Mucosa of gallbladder (tissue), 1 donor: ENCODE measurements around the gene PAM. TPM values are rescaled to one million over a fixed set of nuclear protein-coding genes. Genes with fewer than 3 reads are reported as not detected.

Source experiments
- DNase-seq: peaks from one replicate; pipeline ENCODE4 v3.0.0-alpha.2; 2020; ENCODE audit warnings: low spot score
- total RNA-seq: library from RNA; stranded (reverse); gene quantifications from one replicate; pipeline ENCODE4 v1.2.1, GENCODE V29; 2021
- donor health status: DM: no; HTN: no; CAD: no.

The PAM gene
- total RNA-seq, 1 donor from 2014 or later: 99.3 TPM

DNA sequence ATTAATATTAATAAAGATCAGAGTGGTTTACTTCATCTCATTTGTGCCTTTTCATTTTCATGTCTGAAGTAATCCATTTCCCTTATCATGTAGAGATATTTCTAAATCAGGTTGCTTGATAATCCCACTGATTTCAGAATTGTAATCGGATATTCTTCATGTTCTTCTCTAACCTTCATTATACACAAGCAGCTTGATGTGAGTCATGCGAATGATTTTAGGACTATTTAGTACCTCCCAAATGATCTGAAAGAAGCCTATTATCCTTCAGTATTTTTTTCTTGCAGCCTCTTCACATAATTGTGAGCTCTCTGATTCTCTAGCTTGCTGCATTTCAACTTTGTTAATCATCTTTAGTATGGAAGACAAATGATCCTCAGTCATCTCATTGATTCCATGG is 182.8 kb downstream of the PAM start:
- DNase-seq: no peak

DNA sequence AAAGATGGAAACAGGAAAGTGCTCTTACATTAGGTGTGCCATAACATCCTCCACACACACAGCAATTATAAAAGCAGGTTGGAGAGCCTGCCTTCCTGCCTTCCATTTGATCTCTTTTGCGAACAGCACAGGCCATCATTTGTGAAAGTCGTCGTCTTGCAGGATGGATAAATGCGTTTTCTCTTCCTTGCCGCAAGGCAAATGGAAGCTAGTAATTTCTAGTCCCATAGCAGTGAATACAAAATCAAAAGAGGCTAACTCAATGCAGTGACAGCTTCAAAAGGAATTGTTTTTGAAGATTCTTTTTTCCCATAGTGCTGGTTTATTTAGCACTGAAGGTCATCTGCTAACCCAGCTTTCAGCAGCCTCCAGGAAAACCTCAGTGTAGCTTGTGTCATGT is 186.0 kb downstream of the PAM start:
- no peak for DNase-seq

DNA sequence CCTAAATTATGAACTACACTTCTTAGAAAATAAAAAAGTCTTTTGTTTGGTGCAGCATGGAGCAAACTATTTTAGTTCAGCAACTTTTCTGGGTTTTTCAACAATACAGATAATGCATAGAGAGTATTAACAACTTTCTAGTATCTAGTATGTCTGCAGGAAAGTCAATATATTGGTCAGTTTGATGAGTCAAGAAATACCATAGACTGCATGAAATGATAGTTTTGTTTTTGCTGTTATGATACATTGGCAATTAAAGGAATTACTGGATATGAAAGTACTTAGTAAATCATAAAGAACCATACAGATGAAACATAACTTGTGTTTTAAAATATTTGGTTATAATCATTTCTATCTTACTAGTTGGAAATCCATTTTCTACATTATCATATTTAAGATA is 191.3 kb downstream of the PAM start:
- no peak for DNase-seq

DNA sequence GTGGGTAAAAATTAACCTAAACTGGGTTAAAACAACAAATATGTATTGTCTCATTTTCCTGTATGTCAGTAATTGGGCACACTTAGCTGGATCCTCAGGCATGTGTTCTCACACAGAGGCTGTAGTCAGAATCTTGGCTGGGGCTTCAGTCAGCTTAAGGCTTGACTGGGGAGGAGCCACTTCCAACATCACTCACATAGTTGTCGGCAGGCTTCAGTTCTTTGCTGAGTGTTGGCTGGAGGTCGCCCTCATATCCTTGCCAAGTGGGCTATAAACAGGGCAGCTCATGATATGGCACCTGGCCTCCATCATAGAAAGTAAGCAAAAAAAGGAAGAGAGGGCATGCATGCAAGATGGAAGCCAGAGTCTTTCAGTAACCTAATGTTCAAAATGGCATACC is 191.9 kb downstream of the PAM start:
- no peak for DNase-seq

DNA sequence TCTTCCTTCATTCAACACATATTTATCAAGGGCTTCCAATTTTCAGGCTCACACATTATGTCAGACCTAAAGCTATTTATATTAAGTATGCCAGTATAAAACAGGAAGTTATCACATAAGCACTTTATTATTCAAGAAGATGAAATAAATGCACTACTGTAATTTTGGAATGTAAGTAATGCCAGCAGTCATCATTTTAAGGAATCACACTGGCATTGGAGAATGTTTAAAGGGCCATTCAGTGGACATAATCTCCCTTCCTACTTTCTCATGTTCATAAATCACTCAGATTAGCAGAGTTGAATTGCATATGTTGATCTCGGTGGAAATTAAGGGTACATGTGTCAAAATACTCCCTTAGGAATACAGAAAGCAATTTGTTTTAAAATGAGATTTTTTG is 200.4 kb downstream of the PAM start:
- no peak for DNase-seq

DNA sequence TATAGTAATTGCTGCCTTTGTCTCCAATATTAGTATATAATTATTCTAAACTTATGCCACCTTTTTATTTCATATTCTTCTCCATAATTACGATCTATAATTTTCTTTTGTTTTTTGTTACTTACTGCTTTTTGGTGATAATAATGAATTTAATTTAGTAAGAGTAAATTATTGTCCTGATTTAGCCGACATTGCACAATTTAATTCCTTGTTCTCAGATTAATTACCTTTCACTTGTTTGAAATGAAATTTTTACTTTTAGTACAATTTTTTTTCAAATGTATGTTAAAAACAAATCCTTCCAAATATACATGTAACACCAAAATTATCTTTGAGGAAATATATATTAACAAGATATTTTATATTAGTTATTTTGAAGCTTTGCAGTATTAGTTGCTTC is 201.5 kb downstream of the PAM start:
- DNase-seq: no peak

DNA sequence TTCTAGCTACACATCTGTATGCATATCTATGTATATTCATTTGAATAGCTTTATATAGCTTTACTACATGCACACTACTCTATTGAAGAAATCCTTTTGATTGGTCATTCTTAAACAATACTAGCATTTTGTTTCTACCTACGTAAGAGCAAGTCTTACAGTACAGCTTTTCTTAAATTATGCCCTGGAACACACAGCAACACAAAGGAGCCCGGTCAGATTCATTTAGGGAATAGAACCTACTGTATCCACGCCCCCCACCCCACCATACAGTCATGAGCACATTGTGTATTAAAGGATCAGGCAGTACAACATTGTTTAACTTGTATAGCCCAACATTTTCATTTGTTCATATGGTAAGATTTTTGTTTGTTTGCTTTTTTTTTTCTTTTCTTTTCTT is 202.0 kb downstream of the PAM start:
- DNase-seq: no peak

DNA sequence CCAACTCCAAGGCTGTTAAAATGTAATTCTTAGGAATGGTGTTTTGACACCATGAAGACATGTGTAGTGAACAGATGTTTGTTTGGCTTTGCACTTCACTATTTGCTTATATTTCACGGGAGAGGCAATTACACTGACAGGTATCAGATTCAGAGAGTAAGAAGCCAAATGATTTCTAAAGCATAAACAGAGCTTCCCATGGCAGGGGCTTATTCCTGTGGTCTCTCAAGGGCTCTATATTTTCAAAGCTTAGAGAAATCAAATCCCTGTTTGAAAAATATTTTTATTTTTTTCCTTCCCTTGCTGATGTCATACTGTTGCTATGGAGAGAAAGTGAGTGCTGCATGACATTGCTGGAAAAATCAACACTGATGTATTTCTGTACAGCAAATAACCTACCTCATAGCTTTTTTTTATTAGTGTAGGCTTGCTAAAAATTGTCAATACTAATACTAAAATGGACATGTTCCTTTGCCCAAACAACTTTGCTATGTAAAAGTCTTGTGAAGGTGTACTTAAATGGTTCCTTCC is 203.4 kb downstream of the PAM start:
- DNase-seq: no peak

DNA sequence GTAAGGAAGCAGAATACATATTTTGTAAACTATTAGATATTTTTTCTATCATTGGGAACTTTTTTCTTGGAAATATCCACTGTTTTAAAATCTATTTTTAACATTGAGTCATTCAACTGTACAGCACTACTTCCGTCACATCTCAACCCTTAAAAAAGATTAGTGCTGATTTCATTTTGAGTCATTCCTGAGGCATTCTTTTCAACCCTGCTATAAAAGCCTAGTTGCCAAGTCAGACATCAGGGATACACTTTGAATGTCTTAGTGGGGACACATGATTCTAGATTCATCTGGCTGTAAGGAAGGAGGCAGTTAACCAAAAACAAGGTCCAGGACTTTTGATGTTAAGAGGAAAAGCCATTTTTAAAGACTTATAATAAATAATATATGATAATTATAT is 203.9 kb downstream of the PAM start:
- no peak for DNase-seq

DNA sequence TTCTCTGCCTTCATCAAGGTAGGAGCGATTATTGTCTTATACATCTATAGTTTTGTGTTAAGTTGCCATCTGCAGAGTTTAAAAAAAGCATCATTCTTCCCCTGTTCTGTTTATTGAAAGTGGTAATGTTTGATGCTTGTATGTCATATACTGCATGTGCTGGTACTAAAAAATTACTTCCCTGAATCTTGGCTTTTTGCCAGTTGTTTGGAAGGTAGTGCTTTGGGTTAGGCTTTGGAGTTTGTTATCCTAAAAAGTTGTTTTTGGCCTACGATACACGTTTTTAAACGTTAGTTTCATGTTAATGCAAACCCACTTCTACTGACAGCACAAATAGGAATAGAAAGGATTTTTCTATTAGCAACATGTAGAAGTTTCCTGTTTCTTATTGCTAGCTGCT is 206.6 kb downstream of the PAM start:
- no peak for DNase-seq

DNA sequence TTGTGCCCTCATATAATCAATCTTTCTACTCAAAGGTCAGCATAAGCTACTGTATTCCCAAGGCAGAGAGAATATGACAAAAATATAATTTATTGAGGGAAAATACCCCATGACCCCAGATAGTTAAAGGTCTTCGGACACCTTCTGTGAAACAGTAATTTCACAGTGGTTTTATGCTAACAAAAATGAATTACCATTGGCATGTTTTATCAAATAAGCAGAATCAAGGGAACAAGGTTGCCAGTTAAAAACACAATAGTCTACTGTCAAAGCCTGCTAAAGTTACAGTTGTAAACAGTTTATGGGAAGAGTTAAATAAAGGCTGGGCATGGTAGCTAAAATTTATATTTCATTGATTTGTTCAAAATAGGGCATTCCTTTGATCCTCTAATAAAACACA is 210.5 kb downstream of the PAM start:
- DNase-seq: no peak

DNA sequence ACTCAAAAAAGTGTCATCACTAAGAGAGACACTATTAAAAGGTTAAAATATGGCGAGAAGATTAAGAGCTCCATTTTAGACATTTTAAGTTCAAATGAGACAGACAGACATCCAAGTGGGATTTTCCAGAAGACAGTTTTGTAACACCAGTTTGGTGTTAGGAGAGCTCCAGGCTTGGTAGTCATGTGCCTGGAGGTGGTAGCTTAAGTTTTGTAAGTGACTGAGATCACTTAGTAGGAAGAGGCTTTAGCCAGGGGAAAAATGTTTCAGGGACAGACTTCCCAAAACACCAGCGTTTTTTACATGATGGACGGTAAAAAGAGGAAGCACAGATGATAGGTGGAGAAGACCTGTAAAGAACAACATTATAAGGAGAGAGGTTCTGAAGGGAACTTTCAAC is 214.5 kb downstream of the PAM start:
- no peak for DNase-seq

DNA sequence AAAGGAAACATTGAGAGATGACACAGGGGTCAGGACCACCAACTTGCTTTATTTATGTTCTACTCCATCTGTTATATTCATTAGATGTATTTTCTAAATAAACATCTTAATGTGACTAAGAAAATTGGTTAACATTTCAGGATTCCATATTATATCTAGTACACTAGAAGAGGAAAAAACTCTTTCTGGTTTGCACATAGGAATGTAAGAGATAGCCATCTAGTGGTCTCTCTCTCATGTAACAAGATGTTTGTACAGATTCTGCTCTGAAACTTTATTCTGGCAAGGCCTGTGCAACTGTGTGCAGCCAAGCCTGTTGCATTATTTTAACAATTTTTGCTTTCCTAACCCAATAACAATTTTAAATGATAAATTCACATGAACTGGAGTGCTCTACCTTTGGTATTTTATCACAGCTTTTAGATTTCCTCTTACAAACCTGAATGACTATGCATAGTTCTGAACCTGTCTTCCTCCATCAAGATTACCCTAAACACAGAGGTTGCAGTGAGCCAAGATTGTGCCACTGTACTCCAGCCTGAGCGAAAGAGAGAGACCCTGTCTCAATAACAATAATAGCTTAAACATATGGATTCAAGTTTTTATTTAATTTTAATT is 216.7 kb downstream of the PAM start:
- no peak for DNase-seq

DNA sequence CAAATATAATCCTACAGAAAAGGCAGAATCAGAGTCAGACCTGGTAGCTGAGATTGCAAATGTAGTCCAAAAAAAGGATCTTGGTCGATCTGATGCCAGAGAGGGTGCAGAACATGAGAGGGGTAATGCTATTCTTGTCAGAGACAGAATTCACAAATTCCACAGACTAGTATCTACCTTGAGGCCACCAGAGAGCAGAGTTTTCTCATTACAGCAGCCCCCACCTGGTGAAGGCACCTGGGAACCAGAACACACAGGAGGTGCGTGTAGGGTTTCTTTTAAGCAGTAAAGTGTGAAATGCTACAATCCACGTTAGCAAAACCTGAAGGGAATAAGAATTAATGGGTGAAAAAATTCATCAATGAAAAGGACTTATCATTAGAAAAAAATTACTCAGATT is 219.1 kb downstream of the PAM start:
- DNase-seq: no peak

DNA sequence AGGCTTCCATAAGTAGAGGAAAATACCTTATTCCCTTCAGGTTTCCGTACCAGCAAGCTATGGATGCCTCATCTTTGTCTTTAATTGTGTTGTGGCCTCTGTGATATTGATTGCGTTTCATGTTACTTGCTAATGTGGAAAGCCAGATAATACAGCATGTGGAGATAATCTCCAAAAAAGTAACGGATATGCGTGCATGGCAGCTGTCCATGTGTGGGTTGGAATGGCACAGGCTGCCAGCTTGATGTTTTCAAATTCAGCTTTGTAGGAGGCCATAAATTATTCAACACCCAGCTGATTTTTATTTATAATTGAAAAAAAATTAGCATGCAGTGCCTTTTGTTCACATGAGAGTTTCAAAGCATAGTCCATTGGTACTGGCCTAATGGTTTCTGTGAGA is 219.9 kb downstream of the PAM start:
- DNase-seq: no peak

DNA sequence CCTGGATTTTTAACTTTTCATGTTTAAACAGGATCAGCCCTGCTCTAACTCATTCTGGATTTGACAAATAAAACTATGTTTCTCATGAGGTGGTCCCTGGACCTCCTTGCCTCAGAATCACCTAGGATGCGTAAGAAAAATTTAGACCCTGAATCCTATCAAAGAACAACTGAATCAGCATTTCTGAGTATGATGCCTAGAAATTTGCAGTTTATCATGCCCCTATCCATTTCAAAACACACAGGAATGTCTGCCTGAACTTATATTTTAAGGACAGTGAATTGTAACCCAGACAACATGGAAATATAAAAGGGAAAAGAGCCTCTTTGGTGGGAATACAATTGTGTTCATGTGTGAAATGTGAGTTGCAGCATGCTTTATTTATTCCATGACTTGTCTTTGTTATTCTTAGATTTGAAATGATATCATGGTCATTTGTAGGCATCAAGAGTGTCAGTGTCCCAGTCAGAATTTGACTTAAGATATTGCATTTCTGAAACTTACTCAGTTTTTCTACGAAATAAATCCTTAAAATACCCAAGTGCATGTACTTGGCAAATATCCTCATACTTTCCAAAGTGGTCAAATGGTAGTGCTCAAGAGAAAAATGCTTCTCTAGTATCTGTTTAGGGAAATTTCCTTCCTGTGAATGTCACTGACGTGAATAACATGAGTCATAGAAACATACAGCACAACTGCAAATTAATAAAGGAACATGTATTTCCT is 220.5 kb downstream of the PAM start:
- DNase-seq: no peak

DNA sequence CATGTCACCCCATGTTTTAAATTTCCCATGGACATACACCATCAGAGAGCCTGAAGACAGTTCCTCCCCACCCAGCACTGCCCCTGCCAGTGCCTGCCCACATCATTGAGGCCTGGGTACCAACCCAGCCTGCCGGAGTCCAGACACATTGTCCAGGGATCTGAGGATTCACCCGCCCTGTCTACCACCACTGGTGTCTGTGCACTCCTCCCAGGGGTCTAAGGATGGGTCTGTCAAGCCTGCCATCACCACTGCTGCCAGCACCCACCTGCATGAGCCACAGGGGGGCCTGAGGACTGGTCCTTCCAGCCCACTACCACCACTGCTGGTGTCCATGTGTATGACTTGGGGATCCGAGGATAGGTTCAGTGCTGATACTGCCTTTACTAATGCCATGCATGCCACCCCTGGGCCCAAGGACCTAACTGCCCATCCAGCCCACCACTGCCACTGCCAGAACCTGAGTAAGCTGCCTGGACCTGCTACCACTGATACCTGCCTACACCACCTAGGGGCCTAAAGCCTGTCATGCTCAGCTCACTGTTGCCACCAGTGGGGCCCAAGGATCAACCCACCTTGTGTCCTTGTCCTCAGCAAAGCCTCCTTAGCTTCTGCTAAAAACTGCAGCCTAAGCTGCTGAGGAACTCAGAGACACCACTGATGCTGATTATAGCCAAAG is 227.0 kb downstream of the PAM start:
- no peak for DNase-seq

DNA sequence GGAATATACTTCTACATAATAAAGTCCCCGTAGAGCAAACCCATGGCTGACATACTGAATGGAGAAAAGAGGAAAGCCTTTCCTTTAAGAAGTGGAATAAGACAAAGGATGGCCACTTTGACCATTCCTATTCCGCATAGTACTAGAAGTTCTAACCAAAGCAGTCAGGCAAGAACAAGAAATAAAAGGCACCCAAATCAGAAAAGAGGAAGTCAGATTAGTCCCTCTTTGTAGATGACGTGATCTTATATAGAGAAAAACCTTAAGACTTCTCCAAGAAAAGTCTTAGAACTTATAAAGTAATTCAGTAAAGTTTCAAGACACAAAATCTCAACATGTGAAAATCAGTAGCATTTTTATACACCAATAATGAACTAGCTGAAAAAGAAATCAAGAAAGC is 231.0 kb downstream of the PAM start:
- DNase-seq: no peak

DNA sequence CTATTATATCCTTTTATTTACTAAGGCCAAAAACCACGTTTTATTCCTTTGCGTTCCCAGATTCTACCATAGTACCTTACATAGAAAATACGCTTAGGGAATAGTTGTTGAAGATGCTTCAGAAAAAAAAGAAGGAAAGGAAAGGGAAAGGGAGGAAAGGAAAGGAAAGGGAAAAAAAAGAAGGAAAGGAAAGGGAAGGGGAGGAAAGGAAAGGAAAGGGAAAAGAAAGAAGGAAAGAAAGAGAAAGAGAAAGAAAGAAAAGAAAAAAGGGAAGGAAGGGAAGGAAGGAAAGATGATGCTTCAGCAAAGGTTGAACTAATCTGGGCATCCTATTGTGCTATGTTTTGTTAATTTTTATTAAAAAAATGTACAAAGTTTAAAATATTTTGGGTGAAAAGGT is 233.4 kb downstream of the PAM start:
- no peak for DNase-seq

DNA sequence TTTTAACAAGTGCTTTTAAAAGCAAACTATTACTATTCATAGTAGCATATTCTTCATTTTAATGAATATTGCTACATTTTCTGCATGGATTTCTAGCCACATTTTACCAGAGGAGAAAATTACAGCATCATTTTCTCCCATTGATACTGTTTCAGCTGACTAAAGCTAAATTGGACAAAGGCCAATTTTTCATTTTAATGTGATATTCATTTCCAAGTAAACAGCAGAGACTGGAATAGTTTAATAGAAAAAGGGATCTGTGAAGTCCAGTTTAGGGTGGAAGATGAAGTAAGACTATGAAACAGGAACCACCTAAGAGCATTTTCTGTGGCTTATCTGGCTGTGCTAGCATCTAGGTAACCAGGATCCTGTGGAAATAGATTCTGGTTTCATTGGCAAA is 236.7 kb downstream of the PAM start:
- no peak for DNase-seq

DNA sequence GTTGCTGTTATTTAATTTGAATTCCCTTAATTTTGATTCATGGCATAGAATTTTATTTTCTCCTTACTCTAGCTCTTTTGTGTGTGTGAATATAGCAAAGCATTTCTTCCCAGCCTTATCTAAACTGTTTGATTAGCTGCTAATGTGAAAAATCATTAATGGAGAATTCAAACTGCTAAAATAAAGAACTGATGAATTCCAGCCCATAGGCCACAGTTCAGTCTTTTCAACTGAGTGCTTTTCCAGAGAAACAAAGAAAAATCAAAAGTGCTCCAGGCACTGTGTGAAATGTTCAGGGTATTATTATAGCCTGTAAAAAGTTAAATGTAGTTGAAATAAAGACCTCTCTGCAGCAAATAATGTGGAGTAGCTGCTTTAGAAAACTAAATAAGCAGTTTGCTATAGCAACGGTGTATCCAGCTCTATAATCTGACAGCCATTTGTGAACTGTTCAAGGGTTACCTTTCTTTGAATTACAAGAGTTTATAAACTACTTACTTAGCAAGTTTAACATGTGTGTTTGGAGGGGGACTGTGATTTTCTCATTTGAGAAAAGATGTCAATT is 241.0 kb downstream of the PAM start:
- DNase-seq: no peak

DNA sequence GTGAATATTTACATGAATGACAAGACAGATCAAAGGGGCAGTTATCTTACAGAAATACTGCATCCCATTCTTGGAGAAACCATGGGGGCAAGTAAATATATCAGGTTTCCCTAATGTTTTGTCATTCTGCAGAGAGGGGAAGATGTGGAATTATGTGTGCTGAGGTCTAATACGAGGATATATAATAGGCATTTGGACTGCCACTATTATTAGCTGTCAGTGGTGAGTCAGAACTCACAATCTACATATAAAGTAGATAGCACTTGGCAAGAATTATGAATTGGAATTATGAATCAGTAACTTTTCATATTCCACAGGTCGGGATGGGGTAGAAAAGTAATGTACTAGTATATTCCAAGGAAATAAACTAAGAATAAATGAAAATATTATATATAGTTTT is 243.1 kb downstream of the PAM start:
- DNase-seq: no peak

DNA sequence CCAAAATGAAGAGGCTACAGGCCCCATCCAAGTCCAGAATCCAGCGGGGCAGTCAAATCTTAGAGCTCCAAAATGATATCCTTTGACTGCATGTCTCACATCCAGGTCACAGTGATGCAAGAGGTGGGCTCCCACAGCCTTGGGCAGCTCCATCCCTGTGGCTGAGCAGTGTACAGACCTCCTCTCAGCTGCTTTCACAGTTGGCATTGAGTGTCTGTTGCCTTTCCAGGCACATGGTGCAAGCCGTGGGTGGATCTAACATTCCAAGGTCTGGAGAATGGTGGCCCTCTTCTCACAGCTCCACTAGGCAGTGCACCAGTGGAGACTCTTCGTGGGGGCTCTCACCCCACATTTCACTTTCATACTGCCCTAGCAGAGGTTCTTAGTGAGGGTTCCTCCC is 244.1 kb downstream of the PAM start:
- no peak for DNase-seq
